ENCODE data around the gene CTNS. TPM values are rescaled to one million over a fixed set of nuclear protein-coding genes. Genes with fewer than 3 reads are reported as not detected.

The CTNS gene
- total RNA-seq, 1 donor from 2014 or later = 9.4 TPM

DNA sequence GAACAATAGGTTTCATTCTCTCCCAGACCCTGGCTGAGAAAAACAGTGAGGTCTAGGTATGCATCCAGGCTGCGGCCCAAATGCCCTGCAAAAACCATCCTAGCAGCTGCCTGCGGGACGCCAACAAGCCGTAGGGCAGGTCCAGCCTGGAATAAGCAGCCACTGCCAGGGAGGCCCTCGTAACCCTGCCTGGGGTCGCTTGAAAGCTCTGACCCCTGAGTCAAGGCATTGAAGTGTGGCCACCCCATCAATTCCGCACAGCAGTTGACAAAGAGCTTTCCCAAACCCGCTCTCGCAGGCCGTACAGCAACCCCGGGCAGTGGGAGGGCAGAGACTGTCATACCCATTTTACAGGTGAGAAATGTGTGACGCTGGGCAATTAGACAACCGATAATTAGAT is 38.5 kb upstream of the CTNS start:
- H4K20me1 ChIP-seq (ENCODE audit: low read depth) = no peaks in the 10 kb centered on the region
- Mint-ChIP-seq H3K27ac (no peak overlapping the region), H3K36me3 (peaks cover 7% of the 10 kb centered on the region)

DNA sequence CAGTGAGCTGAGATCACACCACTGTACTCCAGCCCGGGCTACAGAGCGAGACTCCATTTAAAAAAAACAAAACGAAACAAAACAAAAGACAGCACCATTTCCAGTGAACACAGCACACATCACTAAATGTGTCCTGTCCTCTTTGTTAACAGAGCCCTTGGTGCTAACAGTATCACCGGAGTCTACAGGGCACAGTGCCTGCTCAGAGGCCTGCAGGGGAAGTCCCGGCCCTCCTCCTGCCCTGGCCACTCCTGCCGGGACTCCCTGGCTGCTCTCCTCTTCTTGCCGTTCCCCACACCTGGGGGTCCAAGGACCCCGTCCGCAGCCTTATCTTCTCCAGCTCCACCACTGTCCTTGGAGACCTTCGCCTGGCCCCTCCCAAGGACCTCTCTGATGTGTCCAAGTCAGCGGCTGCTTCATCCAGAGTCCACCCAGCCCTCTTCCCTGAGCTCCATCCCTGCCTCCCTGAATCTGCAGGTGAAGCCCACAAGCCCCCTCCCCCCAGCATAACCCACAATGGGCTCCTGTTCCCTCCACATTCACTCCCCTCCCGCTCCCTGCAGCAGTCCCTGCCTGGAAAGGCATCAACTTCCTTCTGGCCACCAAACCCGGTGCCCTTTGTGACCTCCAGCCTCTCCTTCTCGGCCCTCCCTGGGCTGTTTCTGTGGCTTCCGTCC is 35.9 kb upstream of the CTNS start:
- Histone ChIP-seq H2AFZ (replicated peaks) (no peak overlapping the region), H3K4me3 (no peak overlapping the region), H3K36me3 (no peaks in the 10 kb centered on the region), H3K4me1 (no peaks in the 10 kb centered on the region), H3K27me3 (no peaks in the 10 kb centered on the region), H3K27ac (no peak overlapping the region), H3K4me2 (no peak overlapping the region), H3K9ac (no peak overlapping the region), H3F3A (ENCODE audit: low read depth) (no peaks in the 10 kb centered on the region), H4K20me1 (ENCODE audit: low read depth) (no peaks in the 10 kb centered on the region), H3K79me2 (ENCODE audit: low read depth) (no peaks in the 10 kb centered on the region), H3K9me3 (ENCODE audit: low read depth) (no peaks in the 10 kb centered on the region)
- TF ChIP-seq EZH2 (IDR thresholded peaks at IDR 0.05) (no peak), EZH2phosphoT487 (IDR thresholded peaks at IDR 0.05) (no peak)
- TF ChIP-seq, protein P1, sequence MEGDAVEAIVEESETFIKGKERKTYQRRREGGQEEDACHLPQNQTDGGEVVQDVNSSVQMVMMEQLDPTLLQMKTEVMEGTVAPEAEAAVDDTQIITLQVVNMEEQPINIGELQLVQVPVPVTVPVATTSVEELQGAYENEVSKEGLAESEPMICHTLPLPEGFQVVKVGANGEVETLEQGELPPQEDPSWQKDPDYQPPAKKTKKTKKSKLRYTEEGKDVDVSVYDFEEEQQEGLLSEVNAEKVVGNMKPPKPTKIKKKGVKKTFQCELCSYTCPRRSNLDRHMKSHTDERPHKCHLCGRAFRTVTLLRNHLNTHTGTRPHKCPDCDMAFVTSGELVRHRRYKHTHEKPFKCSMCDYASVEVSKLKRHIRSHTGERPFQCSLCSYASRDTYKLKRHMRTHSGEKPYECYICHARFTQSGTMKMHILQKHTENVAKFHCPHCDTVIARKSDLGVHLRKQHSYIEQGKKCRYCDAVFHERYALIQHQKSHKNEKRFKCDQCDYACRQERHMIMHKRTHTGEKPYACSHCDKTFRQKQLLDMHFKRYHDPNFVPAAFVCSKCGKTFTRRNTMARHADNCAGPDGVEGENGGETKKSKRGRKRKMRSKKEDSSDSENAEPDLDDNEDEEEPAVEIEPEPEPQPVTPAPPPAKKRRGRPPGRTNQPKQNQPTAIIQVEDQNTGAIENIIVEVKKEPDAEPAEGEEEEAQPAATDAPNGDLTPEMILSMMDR (IDR thresholded peaks at IDR 0.05) = no peak
- no peak for DNase-seq (ENCODE audit: low spot score)
- peaks cover 8% of the 10 kb centered on the region for H3K27me3 Mint-ChIP-seq (ENCODE audit: insufficient read depth, low read depth)
- H3K9me3 Mint-ChIP-seq = no peaks in the 10 kb centered on the region
- no peak overlapping the region for H3K4me3 Mint-ChIP-seq
- no peak overlapping the region for H3K27ac Mint-ChIP-seq
- H3K4me1 Mint-ChIP-seq = no peaks in the 10 kb centered on the region
- H3K36me3 Mint-ChIP-seq = peaks cover 5% of the 10 kb centered on the region

More for the DNA sequence above, 38.5 kb upstream of the CTNS start:
- peak; percentile 26 for DNase-seq (ENCODE audit: low spot score)
- no peaks in the 10 kb centered on the region for H3F3A ChIP-seq (ENCODE audit: low read depth)
- H3K4me3 Mint-ChIP-seq = no peak overlapping the region
- TF ChIP-seq, protein P1 (IDR thresholded peaks at IDR 0.05) = no peak
- TF ChIP-seq EZH2 (IDR thresholded peaks at IDR 0.05) (no peak), EZH2phosphoT487 (IDR thresholded peaks at IDR 0.05) (no peak)
- H3K4me2 ChIP-seq = no peak overlapping the region
- H3K4me3 ChIP-seq = no peak overlapping the region
- H3K9ac ChIP-seq = no peak overlapping the region
- H3K79me2 ChIP-seq (ENCODE audit: low read depth) = no peaks in the 10 kb centered on the region
- no peaks in the 10 kb centered on the region for H3K4me1 ChIP-seq
- H3K27ac ChIP-seq = no peak overlapping the region
- H3K9me3 ChIP-seq (ENCODE audit: low read depth) = no peaks in the 10 kb centered on the region
- H3K9me3 Mint-ChIP-seq = no peaks in the 10 kb centered on the region
- no peaks in the 10 kb centered on the region for H3K36me3 ChIP-seq
- no peaks in the 10 kb centered on the region for H3K4me1 Mint-ChIP-seq
- H3K27me3 Mint-ChIP-seq (ENCODE audit: insufficient read depth, low read depth) = peaks cover 5% of the 10 kb centered on the region
- H3K27me3 ChIP-seq = no peaks in the 10 kb centered on the region
- H2AFZ ChIP-seq (replicated peaks) = no peak overlapping the region

DNA sequence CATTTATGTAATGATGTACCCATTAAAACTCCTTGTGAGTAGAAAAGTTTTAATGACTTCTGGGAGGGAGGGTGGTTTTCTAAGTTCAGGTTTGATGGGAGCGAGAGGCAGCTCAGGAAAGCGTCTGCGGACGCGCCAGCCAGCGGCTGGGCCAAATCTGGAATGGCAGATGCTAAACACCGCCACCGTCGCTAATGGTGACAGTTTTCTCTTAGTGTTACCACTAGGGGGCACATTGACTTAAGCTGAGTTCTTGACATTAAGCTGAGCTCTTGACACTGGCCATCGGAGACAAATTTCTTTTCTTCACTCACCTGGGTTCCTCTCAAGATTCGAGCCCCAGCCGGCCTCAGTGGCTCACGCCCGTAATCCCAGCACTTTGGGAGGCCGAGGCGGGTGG is 34.1 kb upstream of the CTNS start:
- Mint-ChIP-seq H3K27ac (no peak overlapping the region), H3K27me3 (ENCODE audit: insufficient read depth, low read depth) (peaks cover 8% of the 10 kb centered on the region), H3K36me3 (peaks cover 5% of the 10 kb centered on the region), H3K4me3 (no peak overlapping the region), H3K9me3 (no peaks in the 10 kb centered on the region), H3K4me1 (no peaks in the 10 kb centered on the region)
- H3K36me3 ChIP-seq = no peaks in the 10 kb centered on the region
- H3K79me2 ChIP-seq (ENCODE audit: low read depth) = no peaks in the 10 kb centered on the region
- no peak overlapping the region for H3K27ac ChIP-seq
- no peaks in the 10 kb centered on the region for H3K4me1 ChIP-seq
- no peaks in the 10 kb centered on the region for H3F3A ChIP-seq (ENCODE audit: low read depth)
- peak; percentile 77 for DNase-seq (ENCODE audit: low spot score)
- H4K20me1 ChIP-seq (ENCODE audit: low read depth) = no peaks in the 10 kb centered on the region
- no peaks in the 10 kb centered on the region for H3K27me3 ChIP-seq
- no peak overlapping the region for H3K4me2 ChIP-seq
- no peak for TF ChIP-seq EZH2phosphoT487 (IDR thresholded peaks at IDR 0.05)
- TF ChIP-seq, protein P1 (IDR thresholded peaks at IDR 0.05) = peak; percentile 65
- no peak overlapping the region for H3K4me3 ChIP-seq
- no peaks in the 10 kb centered on the region for H3K9me3 ChIP-seq (ENCODE audit: low read depth)
- no peak overlapping the region for H2AFZ ChIP-seq (replicated peaks)
- no peak overlapping the region for H3K9ac ChIP-seq
